Neuronal stem cell (in vitro differentiated cells): ENCODE results near the gene LVRN.
A peak's percentile ranks its signal among the peaks of the same experiment; 100 is the strongest.

Experiments used
- DNase-seq: peaks from one replicate; pipeline ENCODE4 v3.0.0-alpha.2; 2013; ENCODE audit warnings: low spot score
- H2AFZ ChIP-seq: one replicate; pipeline ENCODE4 v1.6.1; 2013; ENCODE audit warnings: mild to moderate bottlenecking, low read length, inconsistent platforms
- H2AK5ac ChIP-seq: 2 replicates; pipeline ENCODE4 v1.6.1; 2013; ENCODE audit warnings: low read depth, mild to moderate bottlenecking, inconsistent platforms, low read length, moderate library complexity, mixed read lengths
- H2BK120ac ChIP-seq: 2 replicates; pipeline ENCODE4 v1.6.1; 2013; ENCODE audit warnings: low read depth, mild to moderate bottlenecking, inconsistent platforms, low read length, moderate library complexity, mixed read lengths
- H2BK12ac ChIP-seq: one replicate; pipeline ENCODE4 v1.6.1; 2013; ENCODE audit warnings: low read length, inconsistent platforms
- H2BK15ac ChIP-seq: 2 replicates; pipeline ENCODE4 v1.6.1; 2013; ENCODE audit warnings: mild to moderate bottlenecking, low read length, inconsistent platforms, mixed read lengths
- H2BK5ac ChIP-seq: one replicate; pipeline ENCODE4 v1.6.1; 2013; ENCODE audit warnings: inconsistent platforms, mild to moderate bottlenecking, low read length, moderate library complexity
- H3K14ac ChIP-seq: one replicate; pipeline ENCODE4 v1.6.1; 2013; ENCODE audit warnings: low read length, inconsistent platforms
- H3K18ac ChIP-seq: 2 replicates; pipeline ENCODE4 v1.6.1; 2013; ENCODE audit warnings: low read length, inconsistent platforms
- H3K23ac ChIP-seq: 2 replicates; pipeline ENCODE4 v1.6.1; 2013; ENCODE audit warnings: low read depth, mild to moderate bottlenecking, mixed read lengths, low read length, inconsistent platforms; ENCODE audit not compliant: poor library complexity
- H3K27ac ChIP-seq: replicated peaks from 3 replicates; pipeline ENCODE4 v1.5.1; 2013; ENCODE audit warnings: low read length, inconsistent platforms
- H3K27me3 ChIP-seq, 3 experiments: 2 replicates each; pipeline ENCODE4 v1.6.1; 2013; ENCODE audit warnings: low read length in 3 of 3, mild to moderate bottlenecking in 2 of 3, inconsistent platforms in 1 of 3, low read depth in 1 of 3, mixed read lengths in 1 of 3, moderate library complexity in 1 of 3; ENCODE audit not compliant: control insufficient read depth in 3 of 3, insufficient read depth in 3 of 3
- H3K36me3 ChIP-seq, 2 donors: replicated peaks in 1 of 2; 2 replicates each; pipeline ENCODE4 v1.6.1; 2013; ENCODE audit warnings: low read length in 2 of 2; ENCODE audit not compliant: control insufficient read depth in 2 of 2, insufficient read depth in 2 of 2
- H3K4ac ChIP-seq: 2 replicates; pipeline ENCODE4 v1.6.1; 2013; ENCODE audit warnings: inconsistent platforms, mild to moderate bottlenecking, low read length, moderate library complexity
- H3K4me1 ChIP-seq, 2 donors: 1 replicate in 1 of 2; 2 replicates in 1 of 2; pipeline ENCODE4 v1.6.1; 2013; ENCODE audit warnings: low read length in 2 of 2, low read depth in 1 of 2; ENCODE audit not compliant: control insufficient read depth in 2 of 2, insufficient read depth in 1 of 2
- H3K4me2 ChIP-seq: one replicate; pipeline ENCODE4 v1.6.1; 2013; ENCODE audit warnings: mild to moderate bottlenecking, low read length, inconsistent platforms; ENCODE audit not compliant: insufficient read depth, poor library complexity, severe bottlenecking
- H3K4me3 ChIP-seq, 2 donors: 2 replicates each; pipeline ENCODE4 v1.5.1; 2013; ENCODE audit warnings: low read length in 2 of 2, mild to moderate bottlenecking in 2 of 2, inconsistent platforms in 1 of 2, moderate library complexity in 1 of 2
- H3K79me1 ChIP-seq: one replicate; pipeline ENCODE4 v1.6.1; 2013; ENCODE audit warnings: low read depth, mild to moderate bottlenecking, inconsistent platforms, low read length, moderate library complexity
- H3K9ac ChIP-seq: one replicate; pipeline ENCODE4 v1.6.1; 2013; ENCODE audit warnings: mild to moderate bottlenecking, low read depth, low read length, inconsistent platforms; ENCODE audit not compliant: poor library complexity
- H3K9me3 ChIP-seq, 2 donors: replicated peaks in 1 of 2; 2 replicates each; pipeline versions ENCODE3 to v1.6.1; 2013; ENCODE audit warnings: low read length in 2 of 2, mild to moderate bottlenecking in 2 of 2, inconsistent platforms in 1 of 2, low read depth in 1 of 2, mixed read lengths in 1 of 2, moderate library complexity in 1 of 2; ENCODE audit not compliant: control insufficient read depth in 2 of 2, insufficient read depth in 1 of 2
- H4K8ac ChIP-seq: one replicate; pipeline ENCODE4 v1.6.1; 2013; ENCODE audit warnings: low read depth, mild to moderate bottlenecking, inconsistent platforms, low read length, moderate library complexity
- H4K91ac ChIP-seq: one replicate; pipeline ENCODE4 v1.6.1; 2013; ENCODE audit warnings: low read length, low read depth, mild to moderate bottlenecking, inconsistent platforms; ENCODE audit not compliant: poor library complexity
- WGBS, 2 donors: extraction: QIAGEN DNeasy Blood & Tissue Kit; methylation state at CpG; one replicate each; pipeline ENCODE4 v1.1.7; 2013; ENCODE audit warnings: missing lambda C conversion rate in 2 of 2, mixed read lengths in 1 of 2; ENCODE audit not compliant: insufficient read length in 2 of 2, insufficient replicate concordance in 1 of 2; ENCODE audit errors: extremely low coverage in 2 of 2; 5-methylcytosine and 5-hydroxymethylcytosine counted together

Gene LVRN

GRCh38 chr5:116071211-116071610, 108.9 kb downstream of the LVRN start:
- Histone ChIP-seq H3K4me2 (no peak overlapping the region), H2BK120ac (no peak overlapping the region), H3K18ac (no peak overlapping the region), H3K23ac (no peak overlapping the region), H3K27ac (no peak overlapping the region), H2BK12ac (no peak overlapping the region), H3K14ac (no peak overlapping the region), H2BK15ac (no peak overlapping the region), H3K9me3 (no peaks in the 10 kb centered on the region), H3K4me3 (no peak overlapping the region), H4K91ac (no peak overlapping the region), H4K8ac (no peak overlapping the region), H3K4ac (no peak overlapping the region), H3K36me3 (no peaks in the 10 kb centered on the region), H3K79me1 (no peaks in the 10 kb centered on the region), H2BK5ac (no peak overlapping the region), H3K9ac (no peak overlapping the region), H2AFZ (no peak overlapping the region), H2AK5ac (no peak overlapping the region), H3K27me3 (no peaks in the 10 kb centered on the region), H3K4me1 (no peaks in the 10 kb centered on the region)
- DNase-seq = no peak
- no CpG with 5 or more reads among the region's 1 CpG for WGBS, 2 donors

DNA sequence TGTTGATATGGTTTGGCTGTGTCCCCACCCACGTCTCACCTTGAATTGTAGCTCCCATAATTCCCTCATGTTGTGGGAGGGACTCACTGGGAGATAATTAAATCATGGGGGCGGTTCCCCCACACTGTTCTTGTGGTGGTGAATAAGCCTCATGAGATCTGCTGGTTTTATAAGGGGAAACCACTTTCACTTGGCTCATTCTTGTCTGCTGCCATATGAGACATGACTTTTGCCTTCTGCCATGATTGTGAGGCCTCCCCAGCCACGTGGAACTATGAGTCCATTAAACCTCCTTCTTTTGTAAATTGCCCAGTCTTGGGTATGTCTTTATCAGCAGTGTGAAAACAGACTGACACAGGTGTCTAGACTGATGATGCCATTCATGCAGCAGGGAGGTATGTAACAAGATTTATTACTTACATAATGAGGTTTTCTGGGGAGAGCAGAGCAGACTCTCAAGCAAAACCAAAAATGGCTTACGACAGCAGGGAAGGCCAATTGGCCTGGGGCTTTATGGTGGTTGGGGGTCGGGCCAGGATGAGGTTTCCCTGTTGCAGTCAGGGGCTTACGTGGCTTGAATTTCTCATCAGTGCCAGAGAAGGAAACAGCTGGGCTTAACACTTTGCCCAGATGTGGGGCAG, 113.0 kb downstream of the LVRN start:
- Histone ChIP-seq H3K79me1 (no peaks in the 10 kb centered on the region), H3K9me3 (no peaks in the 10 kb centered on the region), H2BK120ac (no peak overlapping the region), H3K4me2 (no peak overlapping the region), H3K18ac (no peak overlapping the region), H3K36me3 (no peaks in the 10 kb centered on the region), H3K4ac (no peak overlapping the region), H3K23ac (no peak overlapping the region), H2BK15ac (no peak overlapping the region), H3K14ac (no peak overlapping the region), H2BK5ac (no peak overlapping the region), H3K9ac (no peak overlapping the region), H2BK12ac (no peak overlapping the region), H4K8ac (no peak overlapping the region), H3K27ac (no peak overlapping the region), H2AFZ (peak overlapping the region; percentile 16), H3K4me1 (no peaks in the 10 kb centered on the region), H3K4me3 (no peak overlapping the region), H2AK5ac (no peak overlapping the region), H3K27me3 (no peaks in the 10 kb centered on the region), H4K91ac (no peak overlapping the region)
- no CpG with 5 or more reads among the region's 6 CpGs for WGBS, 2 donors
- DNase-seq = no peak

GRCh38 chr5:116076496-116076895, 114.2 kb downstream of the LVRN start:
- H2AK5ac ChIP-seq = no peak overlapping the region
- no peak overlapping the region for H4K8ac ChIP-seq
- H3K23ac ChIP-seq = no peak overlapping the region
- no peaks in the 10 kb centered on the region for H3K4me1 ChIP-seq
- H3K36me3 ChIP-seq = no peaks in the 10 kb centered on the region
- H2BK5ac ChIP-seq = no peak overlapping the region
- H3K18ac ChIP-seq = no peak overlapping the region
- H2BK120ac ChIP-seq = no peak overlapping the region
- H3K4me3 ChIP-seq = no peak overlapping the region
- no peak overlapping the region for H2BK15ac ChIP-seq
- H3K4me2 ChIP-seq = no peak overlapping the region
- no peak overlapping the region for H2BK12ac ChIP-seq
- no peak overlapping the region for H3K9ac ChIP-seq
- H3K14ac ChIP-seq = no peak overlapping the region
- H4K91ac ChIP-seq = no peak overlapping the region
- H3K79me1 ChIP-seq = no peaks in the 10 kb centered on the region
- peak overlapping the region; percentile 13 for H2AFZ ChIP-seq
- no peaks in the 10 kb centered on the region for H3K27me3 ChIP-seq
- H3K27ac ChIP-seq = no peak overlapping the region
- no peak overlapping the region for H3K4ac ChIP-seq
- H3K9me3 ChIP-seq = no peaks in the 10 kb centered on the region
- DNase-seq = no peak
- WGBS, 2 donors = no CpG with 5 or more reads among the region's 1 CpG
